GM19023 (cell line): ENCODE measurements around the gene RABGGTA.
"Not testable (repeated sequence)": the region's sequence is repeated elsewhere in the genome, so short reads cannot be mapped to it uniquely, and the experiment has no call there.

Source experiments
- ATAC-seq: cut with Tn5 transposase; IDR thresholded peaks from one replicate; pipeline ENCODE4 v1.9.1; 2021; ENCODE audit warnings: mild to moderate bottlenecking, moderate library complexity; ENCODE audit not compliant: unreplicated experiment

RABGGTA gene

GRCh38 chr14:24245350-24245749 lies 26.0 kb downstream of the RABGGTA start:
- ATAC-seq = not testable (repeated sequence)

- ATAC-seq = no peak
These were observed 28.0 kb downstream of the RABGGTA start for GRCh38 chr14:24243336-24243836.

- peak; percentile 81 for ATAC-seq
These were observed 29.5 kb downstream of the RABGGTA start for GRCh38 chr14:24241829-24242443.

GRCh38 chr14:24240110-24240918 lies 31.1 kb downstream of the RABGGTA start:
- ATAC-seq = no peak

- ATAC-seq = no peak
These were observed 32.8 kb downstream of the RABGGTA start for GRCh38 chr14:24238527-24239037.

- no peak for ATAC-seq
These were observed 33.3 kb downstream of the RABGGTA start for GRCh38 chr14:24238123-24238522.

GRCh38 chr14:24237463-24237955 lies 33.9 kb downstream of the RABGGTA start:
- no peak for ATAC-seq

- no peak for ATAC-seq
These were observed 34.5 kb downstream of the RABGGTA start for GRCh38 chr14:24236689-24237462.

- no peak for ATAC-seq
These were observed 35.4 kb downstream of the RABGGTA start for GRCh38 chr14:24235804-24236688.

GRCh38 chr14:24234095-24235005 lies 37.0 kb downstream of the RABGGTA start:
- no peak for ATAC-seq

GRCh38 chr14:24233538-24233866 lies 37.9 kb downstream of the RABGGTA start:
- ATAC-seq = no peak

GRCh38 chr14:24232645-24233537 lies 38.5 kb downstream of the RABGGTA start, which contains the start of gene GMPR2:
GMPR2 (plus strand) TSS chr14:24232929; CDS start chr14:24233254, 325 bp downstream.
- ATAC-seq = peak; percentile 62

- peak; percentile 72 for ATAC-seq
These were observed 39.2 kb downstream of the RABGGTA start, which contains the start of gene NEDD8 for GRCh38 chr14:24232121-24232644. NEDD8 (minus strand) TSS chr14:24232367; CDS start chr14:24232267, 100 bp downstream.

GRCh38 chr14:24231263-24232120 lies 39.9 kb downstream of the RABGGTA start:
- peak; percentile 3 for ATAC-seq

GRCh38 chr14:24228902-24229301 lies 42.5 kb downstream of the RABGGTA start:
- ATAC-seq = no peak

GRCh38 chr14:24226473-24226872 lies 44.9 kb downstream of the RABGGTA start:
- ATAC-seq = no peak

- ATAC-seq = no peak
These were observed 46.8 kb downstream of the RABGGTA start for GRCh38 chr14:24224618-24225071.
